CD4-positive, alpha-beta T cell treated with Interferon gamma for 1 hour (primary cell): ENCODE data around the gene RABEPK.
"Not testable (repeated sequence)": the region's sequence is repeated elsewhere in the genome, so short reads cannot be mapped to it uniquely, and the experiment has no call there.

Source experiments
- DNase-seq: peaks from one replicate; pipeline ENCODE4 v3.0.0-alpha.2; 2020

Gene RABEPK

GRCh38 chr9:125202846-125203618 is 2.7 kb downstream of the RABEPK start:
- no peak for DNase-seq

- DNase-seq: no peak
Observed at GRCh38 chr9:125204477-125204876, 4.1 kb downstream of the RABEPK start.

- no peak for DNase-seq
Observed at GRCh38 chr9:125214186-125214585, 13.8 kb downstream of the RABEPK start.

GRCh38 chr9:125218621-125219020 is 18.3 kb downstream of the RABEPK start:
- no peak for DNase-seq

GRCh38 chr9:125224858-125225257 is 24.5 kb downstream of the RABEPK start:
- not testable (repeated sequence) for DNase-seq

- no peak for DNase-seq
Observed at GRCh38 chr9:125227761-125228160, 27.4 kb downstream of the RABEPK start.

- DNase-seq: no peak
Observed at GRCh38 chr9:125233678-125234077, 33.3 kb downstream of the RABEPK start.

GRCh38 chr9:125234099-125234498 is 33.8 kb downstream of the RABEPK start:
- not testable (repeated sequence) for DNase-seq

GRCh38 chr9:125235804-125236519 is 35.6 kb downstream of the RABEPK start:
- no peak for DNase-seq

- DNase-seq: not testable (repeated sequence)
Observed at GRCh38 chr9:125236520-125237159, 36.3 kb downstream of the RABEPK start.

- no peak for DNase-seq
Observed at GRCh38 chr9:125238127-125238914, 38.0 kb downstream of the RABEPK start.

GRCh38 chr9:125238915-125239446 is 38.6 kb downstream of the RABEPK start:
- no peak for DNase-seq

GRCh38 chr9:125239631-125240597 is 39.6 kb downstream of the RABEPK start:
- no peak for DNase-seq

- peak; percentile 45 for DNase-seq
Observed at GRCh38 chr9:125240649-125240999, 40.3 kb downstream of the RABEPK start.

GRCh38 chr9:125241000-125241862 is 40.9 kb downstream of the RABEPK start, which contains the start of gene HSPA5:
HSPA5 (minus strand) TSS chr9:125241343; CDS start chr9:125241126, 217 bp downstream.
- peak; percentile 100 for DNase-seq

- no peak for DNase-seq
Observed at GRCh38 chr9:125241863-125242739, 41.8 kb downstream of the RABEPK start.

GRCh38 chr9:125243792-125244260 is 43.5 kb downstream of the RABEPK start:
- DNase-seq: no peak

GRCh38 chr9:125246261-125246667 is 45.9 kb downstream of the RABEPK start:
- DNase-seq: no peak

GRCh38 chr9:125254231-125254630 is 53.9 kb downstream of the RABEPK start:
- no peak for DNase-seq
